Psoas muscle (tissue), 8 donors: Measurements from ENCODE around the gene KIF27. TPM values are rescaled to one million over a fixed set of nuclear protein-coding genes. Genes with fewer than 3 reads are reported as not detected.

Experiments
- ATAC-seq, 4 donors: fragments of 200-7000 bp; cut with Tn5 transposase; one replicate each; pipeline ENCODE4 v1.9.1; 2020; ENCODE audit warnings: moderate library complexity in 3 of 4, mild to moderate bottlenecking in 2 of 4
- DNase-seq, 2 donors: peaks; one replicate each; pipeline ENCODE4 v3.0.0-alpha.2; 2020
- H3K27ac ChIP-seq: fragments of 200-600 bp; one replicate; pipeline ENCODE4 v1.8.0; 2022
- H3K27me3 ChIP-seq, 3 donors: fragments of 200-600 bp in 1 of 3; one replicate each; pipeline versions ENCODE4 v1.6.1 to v1.8.0; 2013 to 2022; ENCODE audit warnings: low read length in 2 of 3, mild to moderate bottlenecking in 2 of 3, moderate library complexity in 1 of 3; ENCODE audit not compliant: insufficient read depth in 3 of 3
- H3K36me3 ChIP-seq, 2 donors: fragments of 200-600 bp in 1 of 2; one replicate each; pipeline versions ENCODE4 v1.6.1 to v1.8.0; 2013 to 2022; ENCODE audit warnings: low read depth in 1 of 2, mild to moderate bottlenecking in 1 of 2, moderate library complexity in 1 of 2; ENCODE audit not compliant: insufficient read depth in 1 of 2
- H3K4me1 ChIP-seq: fragments of 200-600 bp; one replicate; pipeline ENCODE4 v1.8.0; 2022
- H3K4me3 ChIP-seq: fragments of 200-600 bp; one replicate; pipeline ENCODE4 v1.8.0; 2022; ENCODE audit warnings: mild to moderate bottlenecking
- H3K9me3 ChIP-seq: fragments of 200-600 bp; one replicate; pipeline ENCODE4 v1.8.0; 2022
- CTCF ChIP-seq: fragments of 200-600 bp; IDR thresholded peaks from one replicate; pipeline ENCODE4 v1.8.0; 2022; ENCODE audit warnings: antibody characterized with exemption
- WGBS, 3 donors: extraction: QIAGEN DNeasy Blood & Tissue Kit; methylation state at CpG; one replicate each; pipeline versions ENCODE4 v1.1.6 to v1.1.7; 2013; 5-methylcytosine and 5-hydroxymethylcytosine counted together
- intact Hi-C, 2 donors: fragments of 100-400 bp; cut with DNase I; formaldehyde crosslinking; loops; one replicate each; pipeline versions ENCODE4 v1.11.0 to v1.14.2; 2022
- long read RNA-seq, 2 donors: library from polyadenylated mRNA; unstranded; transcript quantifications; one replicate each; pipeline ENCODE4 v2.0.0, GENCODE V29; 2021
- polyA plus RNA-seq, 3 donors: library from polyadenylated mRNA; stranded (reverse); fragments of 200-250 nt; gene quantifications; one replicate each; pipeline ENCODE4 v1.2.3, GENCODE V29; 2013
- total RNA-seq, 4 donors: library from RNA; stranded (reverse); fragmentation: NEBNext Ultra II Directional in 2 of 4; extraction: Animal tissue kit (Norgen Biotek cat#: 25700) in 2 of 4; gene quantifications; one replicate each; pipeline versions ENCODE4 v1.2.1 to v1.2.4, GENCODE V29; 2021 to 2023
- donor health status: healthy with polysubstance abuse.
- donor health status: DM: no; HTN: no; CAD: no; lungs with moderate emphysema.
- donor health status: Bipolar disorder and iron deficiency.
- donor health status: healthy.
- donor health status: DM: yes; HTN: yes; CAD: no.
- donor health status: DM: no; HTN: no; CAD: no.
- donor health status: DM: no; HTN: no; CAD: no.
- donor health status: DM: yes; HTN: yes; CAD: no.

Gene KIF27
- total RNA-seq (1 to 10 TPM; 1.8 to 3.8 (median 2.7) TPM), polyA plus RNA-seq (1 to 10 TPM in 2 of 3 donors, under 1 TPM in 1; 0.73 to 1.4 (median 1.0) TPM)
- long read RNA-seq, donor 1 = 0 reads
- long read RNA-seq, donor 2, partial matches to known transcripts = 1 of 6 reads
- long read RNA-seq, donor 2, other reads (novel, unspliced or antisense) = 5 of 6 reads

- H3K4me1 ChIP-seq = peaks cover 6% of the 10 kb centered on the region
- ATAC-seq (peak; percentile 97 to 98 (median 98)), DNase-seq (peak; percentile 100)
- no peaks in the 10 kb centered on the region for H3K9me3 ChIP-seq
- H3K4me3 ChIP-seq = peak within 1 kb of the TSS; percentile 84
- intact Hi-C loops = loop anchor here in 1 of 2 donors (2.0 kb wide), 1 partner anchor 60 kb away; the partner anchor contains the start of genes HNRNPK and RMI1
- H3K27ac ChIP-seq = peak within 1 kb of the TSS; percentile 88
- no peaks in the 10 kb centered on the region for H3K27me3 ChIP-seq
- WGBS, 3 donors = 0 to 1% (median 1%) methylated on average over 45 to 92 of the region's 92 CpGs
- peak; percentile 41 for TF ChIP-seq CTCF
- H3K36me3 ChIP-seq = peaks cover 0 to 8% of the 10 kb centered on the region in 2 donors
Measured at GRCh38 chr9:83920927-83921707, at the start of gene KIF27. KIF27 (minus strand) TSS chr9:83921432; CDS start chr9:83915591, 5,841 bp downstream.

GRCh38 chr9:83969602-83970001 lies 48.4 kb upstream of the KIF27 start:
- TF ChIP-seq CTCF = no peak
- no peaks in the 10 kb centered on the region for H3K27me3 ChIP-seq
- H3K4me3 ChIP-seq = no peak overlapping the region
- peaks cover 15% of the 10 kb centered on the region for H3K4me1 ChIP-seq
- DNase-seq (no peak), ATAC-seq (no peak)
- intact Hi-C loops = no loop called here
- no peaks in the 10 kb centered on the region for H3K9me3 ChIP-seq
- 77 to 89% (median 81%) methylated on average over 3 of the region's 3 CpGs for WGBS, 3 donors
- no peak overlapping the region for H3K27ac ChIP-seq
- H3K36me3 ChIP-seq = peaks cover 14 to 84% of the 10 kb centered on the region in 2 donors

GRCh38 chr9:83967073-83967472 lies 45.8 kb upstream of the KIF27 start:
- peaks cover 3 to 59% of the 10 kb centered on the region in 2 donors for H3K36me3 ChIP-seq
- DNase-seq (no peak), ATAC-seq (no peak)
- WGBS, 3 donors = 79 to 89% (median 88%) methylated on average over 1 of the region's 1 CpG
- no peak for TF ChIP-seq CTCF
- no peaks in the 10 kb centered on the region for H3K4me1 ChIP-seq
- H3K4me3 ChIP-seq = no peak overlapping the region
- H3K27me3 ChIP-seq = no peaks in the 10 kb centered on the region
- H3K27ac ChIP-seq = no peak overlapping the region
- intact Hi-C loops = no loop called here
- H3K9me3 ChIP-seq = no peaks in the 10 kb centered on the region

GRCh38 chr9:83966209-83966582 lies 45.0 kb upstream of the KIF27 start:
- intact Hi-C loops = no loop called here
- DNase-seq (no peak), ATAC-seq (peak; percentile 6 to 25 (median 8))
- no peak overlapping the region for H3K27ac ChIP-seq
- no peaks in the 10 kb centered on the region for H3K4me1 ChIP-seq
- H3K9me3 ChIP-seq = no peaks in the 10 kb centered on the region
- H3K27me3 ChIP-seq = no peaks in the 10 kb centered on the region
- no peak for TF ChIP-seq CTCF
- H3K36me3 ChIP-seq = peaks cover 3 to 50% of the 10 kb centered on the region in 2 donors
- H3K4me3 ChIP-seq = no peak overlapping the region
- 76 to 81% (median 76%) methylated on average over 8 of the region's 8 CpGs for WGBS, 3 donors
